Measurements from ENCODE around the gene KLHL35. TPM values are rescaled to one million over a fixed set of nuclear protein-coding genes. Genes with fewer than 3 reads are reported as not detected.

The KLHL35 gene
- total RNA-seq, 2 donors from 2014 or later = 0.37 TPM; not detected in 1

DNA sequence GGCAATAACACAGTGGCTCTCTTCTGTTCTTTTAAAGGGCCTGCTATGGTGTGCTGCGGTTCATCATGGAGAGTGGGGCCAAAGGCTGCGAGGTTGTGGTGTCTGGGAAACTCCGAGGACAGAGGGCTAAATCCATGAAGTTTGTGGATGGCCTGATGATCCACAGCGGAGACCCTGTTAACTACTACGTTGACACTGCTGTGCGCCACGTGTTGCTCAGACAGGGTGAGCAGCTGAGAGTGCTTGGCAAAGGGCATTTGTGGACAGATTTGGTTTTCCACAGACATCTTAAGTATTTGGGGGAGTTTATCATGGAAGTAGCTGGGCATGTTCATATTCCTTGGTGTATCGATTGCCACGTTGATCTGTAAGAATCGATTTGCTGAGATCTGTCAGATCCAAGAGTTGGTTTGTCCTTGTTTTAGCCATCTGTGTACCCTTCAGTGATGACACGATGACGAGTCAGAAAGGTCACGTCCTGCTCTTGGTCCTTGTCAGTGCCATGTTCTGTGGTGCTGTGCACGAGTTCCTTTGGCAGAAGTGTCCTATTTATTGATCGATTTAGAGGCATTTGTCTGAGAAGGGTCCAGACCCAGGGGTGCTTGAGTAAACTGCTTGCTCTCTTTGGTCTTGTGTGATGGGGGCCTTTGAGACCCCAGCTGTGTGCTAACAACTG, 28.9 kb downstream of the KLHL35 start:
- ATAC-seq (no peak), DNase-seq (no peak)
- intact Hi-C loops (cut with DNase I, micrococcal nuclease) = loop anchor here in 1 of 2 donors (2.0 kb wide), 1 partner anchor 123 kb away; no protein-coding TSS in a partner anchor

DNA sequence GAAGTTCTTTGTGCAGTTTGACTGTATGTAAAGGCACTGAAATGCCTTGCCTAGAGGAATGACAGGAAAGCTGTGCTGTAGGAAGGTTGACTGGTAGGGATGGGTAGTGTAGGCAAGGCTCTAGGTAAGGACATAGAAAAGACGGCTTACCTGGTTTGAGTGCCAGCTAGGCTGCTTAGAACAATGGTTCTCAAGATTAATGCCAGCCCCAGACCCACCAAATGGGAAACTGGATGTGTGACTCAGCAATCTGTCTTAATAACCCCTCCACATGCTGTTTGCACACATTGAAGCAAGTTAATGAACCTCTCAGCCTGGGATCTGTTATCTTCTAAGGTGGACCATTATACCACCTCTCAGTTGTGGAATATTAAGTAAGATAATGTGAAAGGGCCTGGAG, 30.0 kb downstream of the KLHL35 start:
- no peak for DNase-seq
- intact Hi-C loops (cut with DNase I, micrococcal nuclease) = loop anchor here in 1 of 2 donors (2.0 kb wide), 1 partner anchor 124 kb away; no protein-coding TSS in a partner anchor
- no peak for ATAC-seq

- DNase-seq (no peak), ATAC-seq (no peak)
- intact Hi-C loops (cut with DNase I, micrococcal nuclease) = loop anchor here in 1 of 2 donors (2.0 kb wide), 1 partner anchor 125 kb away; no protein-coding TSS in a partner anchor
Observed at GRCh38 chr11:75402002-75402773, 30.8 kb downstream of the KLHL35 start.

DNA sequence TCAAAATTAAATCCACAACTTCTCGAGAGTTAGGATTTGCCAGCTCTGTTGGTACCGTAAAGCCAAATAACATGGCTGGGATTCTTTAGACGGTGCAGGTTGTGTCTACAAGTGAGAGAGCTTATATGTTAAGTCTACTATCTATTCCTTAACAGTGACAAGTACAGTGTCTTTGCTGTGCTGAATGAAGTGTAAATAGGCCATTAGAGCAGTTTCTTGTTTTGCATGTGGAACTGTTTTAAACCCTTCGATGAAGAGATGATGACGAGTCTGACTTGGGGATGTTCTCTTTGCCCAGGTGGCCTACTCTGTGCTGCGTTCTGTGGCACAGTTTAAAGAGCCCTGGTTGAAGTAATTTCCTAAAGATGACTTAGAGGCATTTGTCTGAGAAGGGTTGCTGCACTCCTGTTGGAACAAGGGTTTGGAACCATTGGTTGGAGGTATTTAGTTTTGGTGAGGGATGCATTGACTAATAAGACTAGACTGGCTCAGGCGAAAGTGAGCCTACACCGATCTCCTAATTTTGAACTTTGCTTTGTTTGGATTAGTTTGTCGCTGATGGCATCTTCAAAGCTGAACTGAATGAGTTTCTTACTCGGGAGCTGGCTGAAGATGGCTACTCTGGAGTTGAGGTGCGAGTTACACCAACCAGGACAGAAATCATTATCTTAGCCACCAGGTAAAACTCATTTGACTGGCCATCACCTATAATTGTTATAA, 32.7 kb downstream of the KLHL35 start:
- intact Hi-C loops (cut with DNase I, micrococcal nuclease) = no loop called here
- no peak for DNase-seq
- peak; percentile 33 for ATAC-seq

GRCh38 chr11:75399344-75400145, 33.5 kb downstream of the KLHL35 start, which contains the start of gene RPS3:
Gene RPS3, plus strand, starts transcription at chr11:75399518. Its CDS starts 30 bp downstream, at chr11:75399548.
- peak; percentile 91 to 95 for DNase-seq
- peak; percentile 95 for ATAC-seq
- intact Hi-C loops (cut with DNase I, micrococcal nuclease) = no loop called here

- DNase-seq (no peak), ATAC-seq (no peak)
- intact Hi-C loops (cut with DNase I, micrococcal nuclease) = no loop called here
Observed at GRCh38 chr11:75398906-75399305, 34.1 kb downstream of the KLHL35 start.

GRCh38 chr11:75394085-75394840, 38.7 kb downstream of the KLHL35 start:
- intact Hi-C loops (cut with DNase I, micrococcal nuclease) = no loop called here
- ATAC-seq (no peak), DNase-seq (no peak)

DNA sequence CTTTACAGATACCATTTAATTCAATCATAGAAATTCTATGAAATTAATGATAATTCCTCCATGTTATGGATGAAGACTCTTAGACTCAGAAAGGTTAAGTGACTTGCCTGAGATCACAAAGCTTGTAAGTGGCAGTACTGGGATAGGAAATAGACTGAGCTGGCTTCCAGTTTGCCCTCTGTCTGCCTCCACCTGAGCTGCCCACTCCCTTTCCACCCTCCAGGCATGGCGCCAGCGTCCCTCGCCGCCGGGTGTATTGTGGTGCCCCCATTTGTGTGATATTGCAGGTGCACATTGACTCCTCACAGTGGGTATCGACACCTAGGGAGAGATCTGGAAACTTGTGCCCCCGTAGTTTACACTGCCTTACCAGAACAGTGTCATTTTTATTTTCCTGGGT, 43.1 kb downstream of the KLHL35 start:
- DNase-seq (no peak), ATAC-seq (no peak)
- intact Hi-C loops (cut with DNase I, micrococcal nuclease) = loop anchor here (5.0 kb wide), 2 partner anchors 118 to 142 kb away; no protein-coding TSS in a partner anchor

DNA sequence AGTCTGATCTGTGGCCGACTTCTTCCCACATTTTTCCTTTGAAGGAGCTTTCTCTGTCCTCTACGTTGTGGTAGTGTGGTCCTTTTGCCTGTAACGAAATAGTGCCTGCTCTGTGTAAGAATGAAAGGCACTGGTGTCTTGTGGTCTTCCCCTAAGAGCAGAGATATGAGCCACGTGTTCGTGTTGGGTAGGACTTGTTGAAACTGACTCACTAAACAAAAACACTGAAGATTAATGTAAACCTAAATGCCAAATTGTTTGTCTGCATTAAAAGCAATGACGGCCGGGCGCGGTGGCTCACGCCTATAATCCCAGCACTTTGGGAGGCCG, 43.8 kb downstream of the KLHL35 start:
- ATAC-seq (no peak), DNase-seq (no peak)
- intact Hi-C loops (cut with DNase I, micrococcal nuclease) = loop anchor here (5.0 kb wide), 2 partner anchors 117 to 143 kb away; no protein-coding TSS in a partner anchor

DNA sequence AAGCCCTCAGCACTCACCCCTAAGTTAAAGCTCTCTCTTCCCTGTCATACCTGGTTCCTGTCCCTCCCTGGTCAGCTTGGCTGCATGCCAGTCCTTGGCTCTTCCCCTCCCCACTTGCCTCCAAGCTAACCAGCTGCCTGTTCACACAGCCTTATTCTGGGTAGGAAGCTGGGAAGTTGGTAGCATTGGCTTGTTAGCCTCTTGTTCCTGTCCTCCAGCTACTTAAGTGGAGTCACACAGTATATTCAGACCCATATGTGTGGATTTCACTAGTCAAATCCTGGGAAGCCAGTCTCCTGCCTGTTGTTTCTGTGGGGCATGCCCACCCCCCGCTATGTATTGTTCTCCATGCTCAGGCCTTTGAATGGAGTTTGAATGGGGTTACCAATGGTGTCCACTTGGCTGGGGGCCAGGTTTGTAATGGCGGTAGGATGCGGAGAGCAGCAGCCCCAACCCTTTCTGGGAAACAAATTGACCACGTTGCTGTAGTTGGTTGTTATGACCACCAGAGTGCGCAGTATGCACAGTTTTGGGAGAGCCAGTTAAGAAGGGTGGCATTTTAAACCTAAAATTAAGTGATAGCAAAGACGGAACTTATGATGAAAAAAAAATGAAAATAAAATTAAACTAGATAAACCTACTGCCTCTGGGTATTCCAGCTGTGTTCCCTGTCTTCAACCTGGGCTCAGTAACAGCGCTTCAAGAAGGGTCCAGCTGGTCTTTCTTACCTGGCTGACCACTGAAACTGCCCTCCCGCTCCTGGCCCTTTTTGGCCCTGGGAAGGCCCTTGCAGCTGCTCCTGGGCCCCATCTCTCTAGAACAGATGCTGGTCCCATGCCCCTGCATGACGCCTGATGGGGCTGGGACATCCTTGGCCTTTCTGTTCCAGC, 44.4 kb downstream of the KLHL35 start:
- intact Hi-C loops (cut with DNase I, micrococcal nuclease) = loop anchor here (5.0 kb wide), 2 partner anchors 116 to 144 kb away; no protein-coding TSS in a partner anchor
- DNase-seq = peak; percentile 77 to 79
- peak; percentile 56 for ATAC-seq

GRCh38 chr11:75387736-75388294, 45.2 kb downstream of the KLHL35 start:
- intact Hi-C loops (cut with DNase I, micrococcal nuclease) = loop anchor here (5.0 kb wide), 2 partner anchors 116 to 144 kb away; no protein-coding TSS in a partner anchor
- DNase-seq (no peak), ATAC-seq (no peak)

DNA sequence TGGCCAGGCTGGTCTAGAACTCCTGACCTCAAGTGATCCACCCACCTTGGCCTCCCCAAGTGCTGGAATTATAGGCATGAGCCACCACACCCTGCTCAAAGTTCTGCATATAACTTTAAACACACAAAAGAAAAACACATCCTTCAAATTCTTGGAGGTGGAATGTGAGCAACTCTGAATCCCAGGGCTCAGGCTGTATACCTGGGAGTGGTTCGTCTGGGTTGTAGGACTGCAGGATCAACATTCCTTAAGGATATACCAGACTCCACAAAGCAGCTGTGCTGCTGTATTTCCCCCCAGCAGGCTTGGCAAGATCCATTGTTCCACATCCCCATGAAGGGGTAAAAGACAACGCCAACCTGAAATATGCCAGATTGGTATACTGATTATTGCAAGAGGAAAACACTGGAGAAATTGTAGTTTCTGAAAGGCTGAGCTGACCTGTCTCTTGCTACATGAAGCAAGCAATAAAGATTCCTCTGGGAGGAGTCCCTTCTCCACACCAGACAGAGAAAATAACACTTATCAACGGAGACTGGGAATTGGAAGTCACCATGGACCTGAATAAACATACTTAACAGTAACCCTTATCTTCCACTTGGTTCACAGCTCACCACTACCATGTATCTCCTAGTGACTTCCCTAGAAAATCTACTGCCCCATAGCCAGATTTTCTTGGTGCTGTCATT, 45.9 kb downstream of the KLHL35 start:
- peak; percentile 33 to 62 for DNase-seq
- intact Hi-C loops (cut with DNase I, micrococcal nuclease) = loop anchor here (5.0 kb wide), 2 partner anchors 115 to 145 kb away; no protein-coding TSS in a partner anchor

DNA sequence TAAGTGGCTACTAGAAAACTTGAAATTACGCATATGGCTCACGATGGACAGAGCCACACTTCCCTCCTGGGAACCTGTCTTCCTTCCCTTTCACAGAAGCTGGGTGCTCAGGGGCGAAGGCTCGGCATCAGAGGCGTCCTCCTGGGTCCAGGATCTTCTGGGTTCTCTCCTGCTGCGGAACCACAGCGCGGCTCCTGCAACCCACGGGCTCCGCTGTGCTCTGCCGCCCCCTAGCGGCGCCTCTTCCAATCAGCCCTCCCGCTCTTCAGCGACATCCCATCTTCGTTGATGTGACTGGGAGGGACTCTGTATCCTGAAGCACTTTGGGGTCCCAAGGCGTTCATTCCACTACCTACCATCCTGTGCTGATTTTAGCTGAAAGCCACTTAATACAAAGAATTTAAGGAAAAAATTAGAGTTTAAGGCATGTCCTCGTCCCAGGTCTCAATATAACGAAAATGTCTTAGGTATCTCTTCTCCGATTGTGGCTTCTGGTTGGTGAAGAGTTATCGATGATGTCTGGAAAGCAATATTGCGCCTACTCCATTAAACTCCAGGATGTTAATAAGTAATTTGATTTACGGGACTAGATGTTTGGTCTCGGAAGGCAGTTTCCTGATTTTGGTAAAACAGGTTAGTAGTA, 48.4 kb downstream of the KLHL35 start:
- peak; percentile 39 for ATAC-seq

More for the DNA sequence above, 45.9 kb downstream of the KLHL35 start:
- peak; percentile 63 for ATAC-seq

GRCh38 chr11:75383246-75383645, 49.8 kb downstream of the KLHL35 start:
- no peak for ATAC-seq
- intact Hi-C loops (cut with DNase I, micrococcal nuclease) = loop anchor here in 1 of 2 donors (5.0 kb wide), 1 partner anchor 56 kb away; no protein-coding TSS in a partner anchor
- no peak for DNase-seq

More for the DNA sequence above, 48.4 kb downstream of the KLHL35 start:
- DNase-seq = peak; percentile 71 to 89
- intact Hi-C loops (cut with DNase I, micrococcal nuclease) = loop anchor here (1.0 to 5.0 kb wide), 4 partner anchors 57 to 148 kb away; no protein-coding TSS in a partner anchor
